ENCODE measurements around the gene ITSN1. TPM values are rescaled to one million over a fixed set of nuclear protein-coding genes. Genes with fewer than 3 reads are reported as not detected.

Gene ITSN1
- total RNA-seq, 1 experiment from 2014 or later: 30.6 TPM

GRCh38 chr21:33828577-33828976 is 186.3 kb downstream of the ITSN1 start:
- Mint-ChIP-seq H3K27me3 (ENCODE audit: unreplicated experiment) (no peaks in the 10 kb centered on the region), H3K9me3 (ENCODE audit: low read depth, unreplicated experiment) (no peaks in the 10 kb centered on the region), H3K4me1 (ENCODE audit: low read depth, unreplicated experiment) (no peaks in the 10 kb centered on the region), H3K27ac (ENCODE audit: unreplicated experiment) (no peak overlapping the region), H3K4me3 (ENCODE audit: low read depth, unreplicated experiment) (no peak overlapping the region), H3K36me3 (ENCODE audit: insufficient read depth, unreplicated experiment) (peaks cover 5% of the 10 kb centered on the region)
- BruUV-seq (replicated peaks): no TSS peak
- TF ChIP-seq, protein P1, sequence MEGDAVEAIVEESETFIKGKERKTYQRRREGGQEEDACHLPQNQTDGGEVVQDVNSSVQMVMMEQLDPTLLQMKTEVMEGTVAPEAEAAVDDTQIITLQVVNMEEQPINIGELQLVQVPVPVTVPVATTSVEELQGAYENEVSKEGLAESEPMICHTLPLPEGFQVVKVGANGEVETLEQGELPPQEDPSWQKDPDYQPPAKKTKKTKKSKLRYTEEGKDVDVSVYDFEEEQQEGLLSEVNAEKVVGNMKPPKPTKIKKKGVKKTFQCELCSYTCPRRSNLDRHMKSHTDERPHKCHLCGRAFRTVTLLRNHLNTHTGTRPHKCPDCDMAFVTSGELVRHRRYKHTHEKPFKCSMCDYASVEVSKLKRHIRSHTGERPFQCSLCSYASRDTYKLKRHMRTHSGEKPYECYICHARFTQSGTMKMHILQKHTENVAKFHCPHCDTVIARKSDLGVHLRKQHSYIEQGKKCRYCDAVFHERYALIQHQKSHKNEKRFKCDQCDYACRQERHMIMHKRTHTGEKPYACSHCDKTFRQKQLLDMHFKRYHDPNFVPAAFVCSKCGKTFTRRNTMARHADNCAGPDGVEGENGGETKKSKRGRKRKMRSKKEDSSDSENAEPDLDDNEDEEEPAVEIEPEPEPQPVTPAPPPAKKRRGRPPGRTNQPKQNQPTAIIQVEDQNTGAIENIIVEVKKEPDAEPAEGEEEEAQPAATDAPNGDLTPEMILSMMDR (IDR thresholded peaks at IDR 0.05; ENCODE audit: unreplicated experiment): no peak
- intact Hi-C loops (cut with micrococcal nuclease; ENCODE audit: unreplicated experiment): no loop called here
- no peak for DNase-seq
- CTCF ChIA-PET: no interaction called here

GRCh38 chr21:33829844-33830243 is 187.5 kb downstream of the ITSN1 start:
- CTCF ChIA-PET: no interaction called here
- Mint-ChIP-seq H3K4me3 (ENCODE audit: low read depth, unreplicated experiment) (no peak overlapping the region), H3K4me1 (ENCODE audit: low read depth, unreplicated experiment) (no peaks in the 10 kb centered on the region), H3K36me3 (ENCODE audit: insufficient read depth, unreplicated experiment) (peaks cover 5% of the 10 kb centered on the region), H3K27me3 (ENCODE audit: unreplicated experiment) (no peaks in the 10 kb centered on the region), H3K27ac (ENCODE audit: unreplicated experiment) (no peak overlapping the region), H3K9me3 (ENCODE audit: low read depth, unreplicated experiment) (no peaks in the 10 kb centered on the region)
- BruUV-seq (replicated peaks): no TSS peak
- no peak for DNase-seq
- TF ChIP-seq, protein P1 (IDR thresholded peaks at IDR 0.05; ENCODE audit: unreplicated experiment): no peak
- intact Hi-C loops (cut with micrococcal nuclease; ENCODE audit: unreplicated experiment): no loop called here

GRCh38 chr21:33831962-33832659 is 189.8 kb downstream of the ITSN1 start:
- CTCF ChIA-PET: no interaction called here
- H3K27ac Mint-ChIP-seq (ENCODE audit: unreplicated experiment): no peak overlapping the region
- no peak for DNase-seq
- H3K27me3 Mint-ChIP-seq (ENCODE audit: unreplicated experiment): no peaks in the 10 kb centered on the region
- no TSS peak for BruUV-seq (replicated peaks)
- H3K36me3 Mint-ChIP-seq (ENCODE audit: insufficient read depth, unreplicated experiment): peaks cover 11% of the 10 kb centered on the region
- H3K4me3 Mint-ChIP-seq (ENCODE audit: low read depth, unreplicated experiment): no peak overlapping the region
- no peaks in the 10 kb centered on the region for H3K9me3 Mint-ChIP-seq (ENCODE audit: low read depth, unreplicated experiment)
- intact Hi-C loops (cut with micrococcal nuclease; ENCODE audit: unreplicated experiment): no loop called here
- H3K4me1 Mint-ChIP-seq (ENCODE audit: low read depth, unreplicated experiment): no peaks in the 10 kb centered on the region
- TF ChIP-seq, protein P1 (IDR thresholded peaks at IDR 0.05; ENCODE audit: unreplicated experiment): no peak

DNA sequence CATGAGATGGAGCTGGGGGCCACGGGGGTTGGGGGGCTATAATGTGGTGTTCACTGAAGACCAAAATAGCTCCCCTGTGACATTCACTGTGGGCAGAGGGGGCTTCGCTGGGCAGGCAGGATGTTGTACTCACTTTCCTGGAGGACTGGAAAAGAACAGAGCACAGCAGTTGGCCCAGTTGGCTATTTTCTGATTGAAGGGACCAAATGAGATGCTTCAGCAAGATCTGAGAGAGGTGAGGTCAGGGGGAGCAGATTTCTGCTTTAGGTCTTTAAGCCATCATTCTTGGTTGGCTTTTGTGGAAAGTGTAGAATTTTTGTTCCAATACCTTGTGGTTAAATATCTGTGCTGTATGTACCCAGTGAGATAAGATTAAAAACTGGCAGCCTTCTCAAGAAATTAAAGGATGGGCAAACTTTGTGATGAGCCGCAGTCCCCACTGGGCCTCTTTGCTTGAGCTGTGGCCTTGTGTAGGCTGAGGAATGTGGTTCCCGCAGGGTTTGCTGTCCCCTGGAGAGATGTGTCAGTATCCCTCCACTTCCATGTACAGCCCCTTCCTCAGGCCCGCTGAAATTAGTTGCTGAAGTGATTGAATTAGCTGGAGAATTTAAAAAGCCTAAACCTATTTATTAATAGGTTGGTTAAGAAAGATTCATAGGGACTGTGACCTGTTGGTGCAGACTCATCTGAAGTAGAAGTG is 192.7 kb downstream of the ITSN1 start:
- BruUV-seq (replicated peaks): no TSS peak
- TF ChIP-seq, protein P1 (IDR thresholded peaks at IDR 0.05; ENCODE audit: unreplicated experiment): no peak
- Mint-ChIP-seq H3K9me3 (ENCODE audit: low read depth, unreplicated experiment) (no peaks in the 10 kb centered on the region), H3K36me3 (ENCODE audit: insufficient read depth, unreplicated experiment) (peaks cover 11% of the 10 kb centered on the region), H3K27me3 (ENCODE audit: unreplicated experiment) (no peaks in the 10 kb centered on the region), H3K4me1 (ENCODE audit: low read depth, unreplicated experiment) (no peaks in the 10 kb centered on the region), H3K27ac (ENCODE audit: unreplicated experiment) (no peak overlapping the region), H3K4me3 (ENCODE audit: low read depth, unreplicated experiment) (no peak overlapping the region)
- intact Hi-C loops (cut with micrococcal nuclease; ENCODE audit: unreplicated experiment): no loop called here
- CTCF ChIA-PET: no interaction called here
- DNase-seq: no peak
